ENCODE results near the gene ABCC12. TPM values are rescaled to one million over a fixed set of nuclear protein-coding genes. Genes with fewer than 3 reads are reported as not detected.

Gene ABCC12
- polyA plus RNA-seq, 1 experiment: not detected

GRCh38 chr16:48136547-48137360, 19.0 kb downstream of the ABCC12 start:
- DNase-seq (ENCODE audit: low read depth): no peak
- ChIA-PET POLR2A (no interaction called here), CTCF (interaction anchor here (0.5 to 1.6 kb wide), 3 partner anchors 10 to 79 kb away, joined by 4 to 5 read pairs (median 5); no protein-coding TSS in a partner anchor)
- Histone ChIP-seq H3K4me3 (ENCODE audit: low read depth, low read length) (no peak overlapping the region), H3K27me3 (ENCODE audit: control insufficient read depth, insufficient read depth, low read length) (0 out of 2 replicates have a peak, but pooled peaks cover 3% of the 10 kb centered on the region), H3K36me3 (ENCODE audit: control insufficient read depth, insufficient read depth, low read length) (no peaks in the 10 kb centered on the region)
- no peak for TF ChIP-seq CTCF (IDR thresholded peaks at IDR 0.05; ENCODE audit: insufficient read depth, low read depth, low read length)

- POLR2A ChIA-PET: no interaction called here
- CTCF ChIA-PET: interaction anchor here (0.6 kb wide), 2 partner anchors 24 to 67 kb away, joined by 3 read pairs; no protein-coding TSS in a partner anchor
Observed at GRCh38 chr16:48133455-48134211, 22.2 kb downstream of the ABCC12 start.

GRCh38 chr16:48132696-48133095, 23.1 kb downstream of the ABCC12 start:
- Histone ChIP-seq H3K27me3 (ENCODE audit: control insufficient read depth, insufficient read depth, low read length) (no peaks in the 10 kb centered on the region), H3K4me3 (ENCODE audit: low read depth, low read length) (no peak overlapping the region), H3K36me3 (ENCODE audit: control insufficient read depth, insufficient read depth, low read length) (no peaks in the 10 kb centered on the region)
- no peak for TF ChIP-seq CTCF (IDR thresholded peaks at IDR 0.05; ENCODE audit: insufficient read depth, low read depth, low read length)
- CTCF ChIA-PET: no interaction called here
- no peak for DNase-seq (ENCODE audit: low read depth)
- POLR2A ChIA-PET: no interaction called here

More at GRCh38 chr16:48133455-48134211, 22.2 kb downstream of the ABCC12 start:
- no peak for DNase-seq (ENCODE audit: low read depth)
- TF ChIP-seq CTCF (IDR thresholded peaks at IDR 0.05; ENCODE audit: insufficient read depth, low read depth, low read length): no peak
- Histone ChIP-seq H3K4me3 (ENCODE audit: low read depth, low read length) (no peak overlapping the region), H3K27me3 (ENCODE audit: control insufficient read depth, insufficient read depth, low read length) (no peaks in the 10 kb centered on the region), H3K36me3 (ENCODE audit: control insufficient read depth, insufficient read depth, low read length) (no peaks in the 10 kb centered on the region)

- CTCF ChIA-PET: no interaction called here
Observed at GRCh38 chr16:48131201-48131935, 24.4 kb downstream of the ABCC12 start.

More at GRCh38 chr16:48131201-48131935, 24.4 kb downstream of the ABCC12 start:
- POLR2A ChIA-PET: no interaction called here
- no peak for DNase-seq (ENCODE audit: low read depth)
- Histone ChIP-seq H3K4me3 (ENCODE audit: low read depth, low read length) (no peak overlapping the region), H3K27me3 (ENCODE audit: control insufficient read depth, insufficient read depth, low read length) (no peaks in the 10 kb centered on the region), H3K36me3 (ENCODE audit: control insufficient read depth, insufficient read depth, low read length) (no peaks in the 10 kb centered on the region)
- TF ChIP-seq CTCF (IDR thresholded peaks at IDR 0.05; ENCODE audit: insufficient read depth, low read depth, low read length): no peak

Data from BJ (cell line).